ENCODE results near the gene UCHL1. TPM values are rescaled to one million over a fixed set of nuclear protein-coding genes. Genes with fewer than 3 reads are reported as not detected.

Gene UCHL1
- total and polyA plus RNA-seq, 2 of the 13 experiments (the other 11 are each of a cell fraction or from before 2014, with no cell fraction given) = not detected

DNA sequence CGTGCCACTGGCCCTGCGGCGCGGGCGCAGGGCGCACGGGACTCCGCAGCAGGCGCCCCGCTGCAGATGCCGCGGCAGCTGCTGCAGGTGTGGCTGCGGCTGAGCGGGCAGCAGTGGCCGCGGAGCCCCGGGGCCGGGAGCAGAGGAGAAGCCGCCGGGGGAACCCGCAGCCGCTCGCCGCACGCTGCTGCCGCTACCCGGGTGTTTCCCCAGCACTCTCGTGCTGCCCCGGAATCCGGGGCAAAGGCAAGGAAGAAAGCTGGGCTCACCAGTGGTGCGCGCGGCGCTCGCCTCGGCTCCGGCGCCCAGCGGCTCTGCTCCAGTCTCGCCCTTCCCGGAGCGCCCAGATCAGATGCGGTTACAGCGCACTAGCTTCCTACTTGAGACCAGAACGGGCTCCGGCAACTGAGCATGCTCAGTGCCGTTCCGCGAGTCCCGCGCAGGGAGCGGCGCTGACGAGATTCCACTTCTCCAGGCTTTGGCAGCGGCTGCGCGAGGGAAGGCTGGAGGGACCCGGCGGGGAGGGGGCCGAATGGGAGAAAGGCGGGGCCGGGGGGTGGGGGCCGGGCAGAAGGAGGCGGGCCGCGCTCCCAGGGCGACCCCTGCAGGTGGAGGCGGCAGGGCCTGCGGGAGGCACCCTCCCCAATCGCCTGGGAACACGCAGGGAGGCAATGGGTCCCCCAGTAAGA, 42.4 kb upstream of the UCHL1 start, which contains the start of gene APBB2 (continued):
- TF ChIP-seq, protein P1, sequence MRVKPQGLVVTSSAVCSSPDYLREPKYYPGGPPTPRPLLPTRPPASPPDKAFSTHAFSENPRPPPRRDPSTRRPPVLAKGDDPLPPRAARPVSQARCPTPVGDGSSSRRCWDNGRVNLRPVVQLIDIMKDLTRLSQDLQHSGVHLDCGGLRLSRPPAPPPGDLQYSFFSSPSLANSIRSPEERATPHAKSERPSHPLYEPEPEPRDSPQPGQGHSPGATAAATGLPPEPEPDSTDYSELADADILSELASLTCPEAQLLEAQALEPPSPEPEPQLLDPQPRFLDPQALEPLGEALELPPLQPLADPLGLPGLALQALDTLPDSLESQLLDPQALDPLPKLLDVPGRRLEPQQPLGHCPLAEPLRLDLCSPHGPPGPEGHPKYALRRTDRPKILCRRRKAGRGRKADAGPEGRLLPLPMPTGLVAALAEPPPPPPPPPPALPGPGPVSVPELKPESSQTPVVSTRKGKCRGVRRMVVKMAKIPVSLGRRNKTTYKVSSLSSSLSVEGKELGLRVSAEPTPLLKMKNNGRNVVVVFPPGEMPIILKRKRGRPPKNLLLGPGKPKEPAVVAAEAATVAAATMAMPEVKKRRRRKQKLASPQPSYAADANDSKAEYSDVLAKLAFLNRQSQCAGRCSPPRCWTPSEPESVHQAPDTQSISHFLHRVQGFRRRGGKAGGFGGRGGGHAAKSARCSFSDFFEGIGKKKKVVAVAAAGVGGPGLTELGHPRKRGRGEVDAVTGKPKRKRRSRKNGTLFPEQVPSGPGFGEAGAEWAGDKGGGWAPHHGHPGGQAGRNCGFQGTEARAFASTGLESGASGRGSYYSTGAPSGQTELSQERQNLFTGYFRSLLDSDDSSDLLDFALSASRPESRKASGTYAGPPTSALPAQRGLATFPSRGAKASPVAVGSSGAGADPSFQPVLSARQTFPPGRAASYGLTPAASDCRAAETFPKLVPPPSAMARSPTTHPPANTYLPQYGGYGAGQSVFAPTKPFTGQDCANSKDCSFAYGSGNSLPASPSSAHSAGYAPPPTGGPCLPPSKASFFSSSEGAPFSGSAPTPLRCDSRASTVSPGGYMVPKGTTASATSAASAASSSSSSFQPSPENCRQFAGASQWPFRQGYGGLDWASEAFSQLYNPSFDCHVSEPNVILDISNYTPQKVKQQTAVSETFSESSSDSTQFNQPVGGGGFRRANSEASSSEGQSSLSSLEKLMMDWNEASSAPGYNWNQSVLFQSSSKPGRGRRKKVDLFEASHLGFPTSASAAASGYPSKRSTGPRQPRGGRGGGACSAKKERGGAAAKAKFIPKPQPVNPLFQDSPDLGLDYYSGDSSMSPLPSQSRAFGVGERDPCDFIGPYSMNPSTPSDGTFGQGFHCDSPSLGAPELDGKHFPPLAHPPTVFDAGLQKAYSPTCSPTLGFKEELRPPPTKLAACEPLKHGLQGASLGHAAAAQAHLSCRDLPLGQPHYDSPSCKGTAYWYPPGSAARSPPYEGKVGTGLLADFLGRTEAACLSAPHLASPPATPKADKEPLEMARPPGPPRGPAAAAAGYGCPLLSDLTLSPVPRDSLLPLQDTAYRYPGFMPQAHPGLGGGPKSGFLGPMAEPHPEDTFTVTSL (CRISPR knock-in tag; IDR thresholded peaks at IDR 0.05; ENCODE audit: borderline replicate concordance) = no peak
- TF ChIP-seq BRF2 (CRISPR knock-in tag; IDR thresholded peaks at IDR 0.05) = no peak
- TF ChIP-seq, protein P2, sequence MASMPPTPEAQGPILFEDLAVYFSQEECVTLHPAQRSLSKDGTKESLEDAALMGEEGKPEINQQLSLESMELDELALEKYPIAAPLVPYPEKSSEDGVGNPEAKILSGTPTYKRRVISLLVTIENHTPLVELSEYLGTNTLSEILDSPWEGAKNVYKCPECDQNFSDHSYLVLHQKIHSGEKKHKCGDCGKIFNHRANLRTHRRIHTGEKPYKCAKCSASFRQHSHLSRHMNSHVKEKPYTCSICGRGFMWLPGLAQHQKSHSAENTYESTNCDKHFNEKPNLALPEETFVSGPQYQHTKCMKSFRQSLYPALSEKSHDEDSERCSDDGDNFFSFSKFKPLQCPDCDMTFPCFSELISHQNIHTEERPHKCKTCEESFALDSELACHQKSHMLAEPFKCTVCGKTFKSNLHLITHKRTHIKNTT (CRISPR knock-in tag; IDR thresholded peaks at IDR 0.05) = no peak
- TF ChIP-seq ZBTB3 (CRISPR knock-in tag; IDR thresholded peaks at IDR 0.05; ENCODE audit: borderline replicate concordance, low read depth) = no peak
- TF ChIP-seq ZNF619 (CRISPR knock-in tag; IDR thresholded peaks at IDR 0.05) = 0 out of 2 replicates have a peak, but pooled peaks have one; percentile 47
- TF ChIP-seq, protein P3, sequence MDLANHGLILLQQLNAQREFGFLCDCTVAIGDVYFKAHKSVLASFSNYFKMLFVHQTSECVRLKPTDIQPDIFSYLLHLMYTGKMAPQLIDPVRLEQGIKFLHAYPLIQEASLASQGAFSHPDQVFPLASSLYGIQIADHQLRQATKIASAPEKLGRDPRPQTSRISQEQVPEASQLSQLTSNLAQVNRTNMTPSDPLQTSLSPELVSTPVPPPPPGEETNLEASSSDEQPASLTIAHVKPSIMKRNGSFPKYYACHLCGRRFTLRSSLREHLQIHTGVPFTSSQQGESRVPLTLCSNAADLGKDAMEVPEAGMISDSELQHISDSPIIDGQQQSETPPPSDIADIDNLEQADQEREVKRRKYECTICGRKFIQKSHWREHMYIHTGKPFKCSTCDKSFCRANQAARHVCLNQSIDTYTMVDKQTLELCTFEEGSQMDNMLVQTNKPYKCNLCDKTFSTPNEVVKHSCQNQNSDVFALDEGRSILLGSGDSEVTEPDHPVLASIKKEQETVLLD (CRISPR knock-in tag; IDR thresholded peaks at IDR 0.05; ENCODE audit: low read depth) = no peak
- TF ChIP-seq ZFP36 (IDR thresholded peaks at IDR 0.05; ENCODE audit: borderline replicate concordance, low read depth, low read length, partially characterized antibody) = no peak
- no peak for TF ChIP-seq TRIM22 (IDR thresholded peaks at IDR 0.05)
- peak; percentile 60; the same call in 1 of the 2 replicates for TF ChIP-seq ZSCAN9 (CRISPR knock-in tag; IDR thresholded peaks at IDR 0.05; ENCODE audit: borderline replicate concordance)
- no peak for TF ChIP-seq MLLT10 (CRISPR knock-in tag; IDR thresholded peaks at IDR 0.05)
- no peak for TF ChIP-seq FLYWCH1 (CRISPR knock-in tag; IDR thresholded peaks at IDR 0.05)
- no peak for TF ChIP-seq ZNF709 (CRISPR knock-in tag; IDR thresholded peaks at IDR 0.05)
- no peak for TF ChIP-seq ZFP41 (CRISPR knock-in tag; IDR thresholded peaks at IDR 0.05; ENCODE audit: borderline replicate concordance)
- no peak for TF ChIP-seq RBM22 (optimal IDR thresholded peaks at IDR 0.05; ENCODE audit: low read length)
- TF ChIP-seq TRAFD1 (CRISPR knock-in tag; IDR thresholded peaks at IDR 0.05; ENCODE audit: borderline replicate concordance) = no peak
